HepG2 (cell line): ENCODE measurements around the gene MAPK1. TPM values are rescaled to one million over a fixed set of nuclear protein-coding genes. Genes with fewer than 3 reads are reported as not detected.

Experiments used
- ATAC-seq: fragments of 200-7000 bp; cut with Tn5 transposase; 3 replicates; pipeline ENCODE4 v1.9.1; 2020; ENCODE audit warnings: mild to moderate bottlenecking, moderate library complexity
- BruUV-seq: library from RNA; stranded (reverse); fragments of 400-500 nt; replicated peaks from 2 replicates; lab custom pipeline; 2021; lab: Mats Ljungman, UMichigan
- CTCF ChIA-PET: fragments of 300-600 bp; formaldehyde crosslinking; extraction: SDS; loops from one replicate; lab custom pipeline; 2021; ENCODE audit warnings: low total read pairs, inconsistent platforms, low intra/inter-chr PET ratio; lab: Yijun Ruan, JAX
- POLR2A ChIA-PET: fragments of 350-600 bp; sonication (Branson Sonifier 250); formaldehyde crosslinking; loops from one replicate; lab custom pipeline; 2020; ENCODE audit warnings: antibody characterized with exemption, inconsistent platforms; lab: Yijun Ruan, JAX
- DNase-seq: peaks from one replicate; pipeline ENCODE4 v3.0.0-alpha.2; 2015; ENCODE audit warnings: low spot score
- FAIRE-seq: peaks from 3 replicates; lab custom pipeline; 2011; peaks lifted over from hg19 to GRCh38; lab: Jason Lieb, UNC
- H2AFZ ChIP-seq: one replicate; pipeline ENCODE4 v1.6.1; 2011; ENCODE audit warnings: low read length, inconsistent platforms
- H3K27ac ChIP-seq: fragments of 300-600 bp; 3 replicates; pipeline ENCODE4 v1.8.0; 2011; ENCODE audit warnings: mixed run types, mild to moderate bottlenecking, mixed read lengths, low read length, inconsistent platforms; ENCODE audit not compliant: insufficient read depth; ENCODE audit errors: extremely low read length
- H3K27me3 ChIP-seq, 2 experiments: fragments of 200-600 bp in 1 of 2; 2 replicates in 1 of 2; 3 replicates in 1 of 2; pipeline versions ENCODE4 v1.6.0 to v1.8.0; 2011; ENCODE audit warnings: low read length in 2 of 2, mild to moderate bottlenecking in 2 of 2, moderate library complexity in 2 of 2, inconsistent platforms in 1 of 2; ENCODE audit not compliant: insufficient read depth in 2 of 2, control insufficient read depth in 1 of 2
- H3K36me3 ChIP-seq, 2 experiments: fragments of 200-600 bp in 1 of 2; replicated peaks in 1 of 2; 2 replicates in 1 of 2; 3 replicates in 1 of 2; pipeline versions ENCODE4 v1.5.1 to v1.8.0; 2011; ENCODE audit warnings: low read length in 2 of 2, inconsistent platforms in 1 of 2; ENCODE audit not compliant: insufficient read depth in 2 of 2, control insufficient read depth in 1 of 2
- H3K4me1 ChIP-seq: 2 replicates; pipeline ENCODE4 v1.5.1; 2012; ENCODE audit warnings: low read length, inconsistent platforms; ENCODE audit not compliant: insufficient read depth
- H3K4me2 ChIP-seq: 2 replicates; pipeline ENCODE4 v1.6.0; 2011; ENCODE audit warnings: low read depth, low read length, inconsistent platforms
- H3K4me3 ChIP-seq, 3 experiments: fragments of 200-600 bp in 1 of 3; sonication (generic), shearing (Covaris generic) in 1 of 3; replicated peaks in 1 of 3; 2 replicates each; pipeline ENCODE4 v1.5.1; 2011 to 2016; ENCODE audit warnings: low read length in 3 of 3, inconsistent platforms in 2 of 3, low read depth in 2 of 3, mild to moderate bottlenecking in 2 of 3, control low read depth in 1 of 3, mixed read lengths in 1 of 3; ENCODE audit not compliant: insufficient read depth in 1 of 3
- H3K79me2 ChIP-seq: one replicate; pipeline ENCODE4 v1.6.1; 2011; ENCODE audit warnings: low read length, inconsistent platforms; ENCODE audit not compliant: insufficient read depth
- H3K9ac ChIP-seq: 2 replicates; pipeline ENCODE4 v1.6.0; 2011; ENCODE audit warnings: mild to moderate bottlenecking, low read depth, low read length, inconsistent platforms; ENCODE audit not compliant: insufficient read depth
- H3K9me3 ChIP-seq: 2 replicates; pipeline ENCODE4 v1.5.1; 2012; ENCODE audit warnings: mild to moderate bottlenecking, low read length
- H4K20me1 ChIP-seq: 2 replicates; pipeline ENCODE4 v1.6.0; 2011; ENCODE audit warnings: inconsistent platforms, mild to moderate bottlenecking, low read length, moderate library complexity; ENCODE audit not compliant: insufficient read depth
- ATF4 ChIP-seq, 2 experiments: fragments of 450-650 bp in 1 of 2; sonication (generic) in 1 of 2; formaldehyde crosslinking; IDR thresholded peaks; 2 replicates each; pipeline versions ENCODE4 v1.5.0 to v1.8.0; 2020 to 2022; ENCODE audit warnings: mild to moderate bottlenecking in 1 of 2, missing genetic modification reagents in 1 of 2
- JUND ChIP-seq: sonication (generic); formaldehyde crosslinking; IDR thresholded peaks from 2 replicates; pipeline ENCODE4 v1.8.0; 2022; ENCODE audit warnings: mild to moderate bottlenecking, missing genetic modification reagents
- KLF12 ChIP-seq: sonication (generic); formaldehyde crosslinking; IDR thresholded peaks from 2 replicates; pipeline ENCODE4 v1.4.0; 2020; ENCODE audit warnings: missing genetic modification reagents, borderline replicate concordance
- SNAPC2 ChIP-seq: sonication (generic); formaldehyde crosslinking; IDR thresholded peaks from 2 replicates; pipeline ENCODE4 v1.8.1; 2022; ENCODE audit warnings: mild to moderate bottlenecking, missing genetic modification reagents
- TBP ChIP-seq: sonication (generic); formaldehyde crosslinking; IDR thresholded peaks from 2 replicates; pipeline ENCODE4 v1.5.0; 2020; ENCODE audit warnings: missing genetic modification reagents
- TCF12 ChIP-seq, 2 experiments: fragments of 450-650 bp in 1 of 2; sonication (generic) in 1 of 2; formaldehyde crosslinking in 1 of 2; IDR thresholded peaks; 2 replicates each; pipeline versions ENCODE4 v1.6.1 to v1.8.0; 2017 to 2022; ENCODE audit warnings: antibody characterized with exemption in 1 of 2, mild to moderate bottlenecking in 1 of 2, missing genetic modification reagents in 1 of 2, moderate library complexity in 1 of 2
- WGBS: methylation state at CpG from one replicate; pipeline ENCODE4 v1.1.6; 2017; ENCODE audit warnings: low lambda C conversion rate; 5-methylcytosine and 5-hydroxymethylcytosine counted together
- in situ Hi-C: cut with HindIII; loops from 2 replicates; pipeline ENCODE4 v1.10.0; 2017; ENCODE audit warnings: low pct_unique_long_range_greater_than_20kb; ENCODE audit not compliant: extremely low pct_ligation_motif_present
- intact Hi-C: fragments of 100-400 bp; cut with micrococcal nuclease; formaldehyde crosslinking; loops from one replicate; pipeline ENCODE4 v1.10.0; 2022; ENCODE audit not compliant: unreplicated experiment
- polyA plus RNA-seq, 8 experiments: library from polyadenylated mRNA; depleted of rRNA in 3 of 8; stranded (reverse) in 7 of 8; unstranded in 1 of 8; fragments of >200 nt; fragmentation: Illumina TruSeq in 4 of 8; extraction: Trizol in 4 of 8; gene quantifications; 2 replicates each; pipeline versions ENCODE4 v1.2.1 to v1.2.3, GENCODE V29; 2011 to 2016; ENCODE audit warnings: low read depth in 4 of 8, missing spikeins in 1 of 8, mixed read lengths in 1 of 8; ENCODE audit not compliant: insufficient read depth in 1 of 8
- total RNA-seq, 5 experiments: library from RNA; depleted of rRNA; stranded (reverse); fragments of >200 nt; fragmentation: Illumina TruSeq; extraction: Trizol; gene quantifications; 2 replicates each; pipeline ENCODE4 v1.2.3, GENCODE V29; 2016; ENCODE audit warnings: low read depth in 1 of 5
- TF ChIP-seq, protein P1 (sequence below): sonication (generic); formaldehyde crosslinking; IDR thresholded peaks from 2 replicates; pipeline ENCODE4 v1.4.0; 2020; ENCODE audit warnings: mild to moderate bottlenecking, missing genetic modification reagents
- TF ChIP-seq, protein P2 (sequence below): sonication (generic); formaldehyde crosslinking; IDR thresholded peaks from 2 replicates; pipeline ENCODE4 v1.5.0; 2020; ENCODE audit warnings: missing genetic modification reagents
- TF ChIP-seq, protein P3 (sequence below): sonication (generic); formaldehyde crosslinking; IDR thresholded peaks from 2 replicates; pipeline ENCODE4 v1.4.0; 2020; ENCODE audit warnings: mild to moderate bottlenecking, missing genetic modification reagents
- TF ChIP-seq, protein P4 (sequence below): sonication (generic); formaldehyde crosslinking; IDR thresholded peaks from 2 replicates; pipeline ENCODE4 v1.9.0; 2021; ENCODE audit warnings: missing genetic modification reagents, mild to moderate bottlenecking, borderline replicate concordance

MAPK1 gene
- total and polyA plus RNA-seq, 2 of the 13 experiments (the other 11 are each of a cell fraction or from before 2014, with no cell fraction given), result 107 to 114 TPM

GRCh38 chr22:21894799-21895198, 27.4 kb upstream of the MAPK1 start:
- Histone ChIP-seq H2AFZ (no peak overlapping the region), H3K27ac (no peak overlapping the region), H3K9me3 (no peaks in the 10 kb centered on the region), H3K4me1 (0 out of 2 replicates have a peak, but pooled peaks cover 7% of the 10 kb centered on the region), H3K27me3 (no peaks in the 10 kb centered on the region; a peak in 2 of 5 replicates), H3K36me3 (no peaks in the 10 kb centered on the region), H3K4me2 (no peak overlapping the region), H3K4me3 (no peak overlapping the region), H4K20me1 (no peaks in the 10 kb centered on the region), H3K79me2 (no peaks in the 10 kb centered on the region), H3K9ac (no peak overlapping the region)
- no peak for ATAC-seq
- ChIA-PET POLR2A (no interaction called here), CTCF (no interaction called here)
- no TSS peak for BruUV-seq
- intact Hi-C loops (no loop called here), in situ Hi-C loops (no loop called here)
- no peak for FAIRE-seq
- no peak for DNase-seq
- 64% methylated on average over 8 of the region's 8 CpGs for WGBS
- TF ChIP-seq, protein P1, sequence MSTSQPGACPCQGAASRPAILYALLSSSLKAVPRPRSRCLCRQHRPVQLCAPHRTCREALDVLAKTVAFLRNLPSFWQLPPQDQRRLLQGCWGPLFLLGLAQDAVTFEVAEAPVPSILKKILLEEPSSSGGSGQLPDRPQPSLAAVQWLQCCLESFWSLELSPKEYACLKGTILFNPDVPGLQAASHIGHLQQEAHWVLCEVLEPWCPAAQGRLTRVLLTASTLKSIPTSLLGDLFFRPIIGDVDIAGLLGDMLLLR (CRISPR knock-in tag), result no peak
- TF ChIP-seq KLF12 (CRISPR knock-in tag), result no peak
- TF ChIP-seq, protein P2, sequence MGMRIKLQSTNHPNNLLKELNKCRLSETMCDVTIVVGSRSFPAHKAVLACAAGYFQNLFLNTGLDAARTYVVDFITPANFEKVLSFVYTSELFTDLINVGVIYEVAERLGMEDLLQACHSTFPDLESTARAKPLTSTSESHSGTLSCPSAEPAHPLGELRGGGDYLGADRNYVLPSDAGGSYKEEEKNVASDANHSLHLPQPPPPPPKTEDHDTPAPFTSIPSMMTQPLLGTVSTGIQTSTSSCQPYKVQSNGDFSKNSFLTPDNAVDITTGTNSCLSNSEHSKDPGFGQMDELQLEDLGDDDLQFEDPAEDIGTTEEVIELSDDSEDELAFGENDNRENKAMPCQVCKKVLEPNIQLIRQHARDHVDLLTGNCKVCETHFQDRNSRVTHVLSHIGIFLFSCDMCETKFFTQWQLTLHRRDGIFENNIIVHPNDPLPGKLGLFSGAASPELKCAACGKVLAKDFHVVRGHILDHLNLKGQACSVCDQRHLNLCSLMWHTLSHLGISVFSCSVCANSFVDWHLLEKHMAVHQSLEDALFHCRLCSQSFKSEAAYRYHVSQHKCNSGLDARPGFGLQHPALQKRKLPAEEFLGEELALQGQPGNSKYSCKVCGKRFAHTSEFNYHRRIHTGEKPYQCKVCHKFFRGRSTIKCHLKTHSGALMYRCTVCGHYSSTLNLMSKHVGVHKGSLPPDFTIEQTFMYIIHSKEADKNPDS (CRISPR knock-in tag), result no peak
- no peak for TF ChIP-seq TCF12 (IDR thresholded peaks at IDR 0.05)
- TF ChIP-seq TCF12 (CRISPR knock-in tag; IDR thresholded peaks at IDR 0.05), result no peak
- TF ChIP-seq, protein P3, sequence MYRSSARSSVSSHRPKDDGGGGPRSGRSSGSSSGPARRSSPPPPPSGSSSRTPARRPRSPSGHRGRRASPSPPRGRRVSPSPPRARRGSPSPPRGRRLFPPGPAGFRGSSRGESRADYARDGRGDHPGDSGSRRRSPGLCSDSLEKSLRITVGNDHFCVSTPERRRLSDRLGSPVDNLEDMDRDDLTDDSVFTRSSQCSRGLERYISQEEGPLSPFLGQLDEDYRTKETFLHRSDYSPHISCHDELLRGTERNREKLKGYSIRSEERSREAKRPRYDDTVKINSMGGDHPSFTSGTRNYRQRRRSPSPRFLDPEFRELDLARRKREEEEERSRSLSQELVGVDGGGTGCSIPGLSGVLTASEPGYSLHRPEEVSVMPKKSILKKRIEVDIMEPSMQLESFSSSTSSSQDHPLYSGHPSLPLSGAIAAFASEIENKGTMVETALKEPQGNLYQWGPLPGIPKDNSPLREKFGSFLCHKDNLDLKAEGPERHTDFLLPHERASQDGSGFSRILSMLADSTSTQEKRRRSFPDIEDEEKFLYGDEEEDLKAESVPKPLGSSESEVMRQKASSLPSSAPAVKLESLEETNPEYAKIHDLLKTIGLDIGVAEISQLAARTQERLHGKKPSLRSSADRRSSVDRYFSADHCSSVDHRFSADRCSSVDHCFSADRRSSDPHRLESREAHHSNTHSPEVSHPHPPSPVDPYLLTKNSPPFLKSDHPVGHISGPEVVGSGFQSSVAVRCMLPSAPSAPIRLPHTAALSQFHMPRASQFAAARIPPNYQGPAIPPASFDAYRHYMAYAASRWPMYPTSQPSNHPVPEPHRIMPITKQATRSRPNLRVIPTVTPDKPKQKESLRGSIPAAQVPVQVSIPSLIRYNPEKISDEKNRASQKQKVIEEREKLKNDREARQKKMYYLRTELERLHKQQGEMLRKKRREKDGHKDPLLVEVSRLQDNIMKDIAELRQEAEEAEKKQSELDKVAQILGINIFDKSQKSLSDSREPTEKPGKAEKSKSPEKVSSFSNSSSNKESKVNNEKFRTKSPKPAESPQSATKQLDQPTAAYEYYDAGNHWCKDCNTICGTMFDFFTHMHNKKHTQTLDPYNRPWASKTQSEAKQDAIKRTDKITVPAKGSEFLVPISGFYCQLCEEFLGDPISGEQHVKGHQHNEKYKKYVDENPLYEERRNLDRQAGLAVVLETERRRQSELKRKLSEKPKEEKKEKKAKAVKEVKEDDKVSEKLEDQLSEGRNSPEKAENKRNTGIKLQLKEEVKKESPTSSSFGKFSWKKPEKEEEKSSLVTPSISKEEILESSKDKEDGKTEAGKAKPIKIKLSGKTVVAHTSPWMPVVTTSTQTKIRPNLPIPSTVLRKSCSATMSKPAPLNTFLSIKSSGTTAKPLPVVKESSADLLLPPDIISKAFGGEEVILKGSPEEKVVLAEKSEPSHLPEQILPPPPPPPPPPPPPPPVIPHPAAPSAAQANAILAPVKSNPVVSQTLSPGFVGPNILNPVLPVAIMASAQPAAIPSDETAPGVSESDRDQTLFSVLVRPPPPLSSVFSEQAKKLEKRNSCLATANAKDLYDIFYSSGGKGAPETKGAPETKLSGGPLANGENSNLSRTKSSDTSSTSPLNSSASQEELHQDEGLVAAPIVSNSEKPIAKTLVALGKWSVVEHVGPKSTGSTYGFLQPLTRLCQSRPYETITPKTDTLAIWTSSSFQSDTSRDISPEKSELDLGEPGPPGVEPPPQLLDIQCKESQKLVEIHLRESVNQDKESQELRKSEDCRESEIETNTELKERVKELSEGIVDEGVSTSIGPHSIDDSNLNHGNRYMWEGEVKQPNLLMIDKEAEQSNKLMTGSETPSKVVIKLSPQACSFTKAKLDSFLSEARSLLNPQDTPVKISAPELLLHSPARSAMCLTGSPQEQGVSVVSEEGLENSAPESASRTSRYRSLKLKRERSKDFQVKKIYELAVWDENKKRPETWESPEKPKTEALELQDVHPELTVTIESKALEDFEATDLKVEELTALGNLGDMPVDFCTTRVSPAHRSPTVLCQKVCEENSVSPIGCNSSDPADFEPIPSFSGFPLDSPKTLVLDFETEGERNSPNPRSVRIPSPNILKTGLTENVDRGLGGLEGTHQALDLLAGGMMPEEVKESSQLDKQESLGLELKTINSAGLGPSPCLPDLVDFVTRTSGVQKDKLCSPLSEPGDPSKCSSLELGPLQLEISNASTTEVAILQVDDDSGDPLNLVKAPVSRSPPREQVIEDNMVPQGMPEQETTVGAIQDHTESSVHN (CRISPR knock-in tag), result no peak
- TF ChIP-seq SNAPC2 (CRISPR knock-in tag), result no peak
- TF ChIP-seq, protein P4, sequence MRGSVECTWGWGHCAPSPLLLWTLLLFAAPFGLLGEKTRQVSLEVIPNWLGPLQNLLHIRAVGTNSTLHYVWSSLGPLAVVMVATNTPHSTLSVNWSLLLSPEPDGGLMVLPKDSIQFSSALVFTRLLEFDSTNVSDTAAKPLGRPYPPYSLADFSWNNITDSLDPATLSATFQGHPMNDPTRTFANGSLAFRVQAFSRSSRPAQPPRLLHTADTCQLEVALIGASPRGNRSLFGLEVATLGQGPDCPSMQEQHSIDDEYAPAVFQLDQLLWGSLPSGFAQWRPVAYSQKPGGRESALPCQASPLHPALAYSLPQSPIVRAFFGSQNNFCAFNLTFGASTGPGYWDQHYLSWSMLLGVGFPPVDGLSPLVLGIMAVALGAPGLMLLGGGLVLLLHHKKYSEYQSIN (CRISPR knock-in tag), result no peak
- no peak for TF ChIP-seq ATF4 (CRISPR knock-in tag; IDR thresholded peaks at IDR 0.05)
- TF ChIP-seq JUND (CRISPR knock-in tag), result no peak
- no peak for TF ChIP-seq TBP (CRISPR knock-in tag)
